MCF 10A (cell line): ENCODE data around the gene RNU6-9. TPM values are rescaled to one million over a fixed set of nuclear protein-coding genes. Genes with fewer than 3 reads are reported as not detected.
A peak's percentile ranks its signal among the peaks of the same experiment; 100 is the strongest.

Source experiments
- BruUV-seq: library from RNA; stranded (reverse); fragments of 400-500 nt; replicated peaks from 2 replicates; lab custom pipeline; 2021; lab: Mats Ljungman, UMichigan
- CTCF ChIA-PET: fragments of 300-600 bp; sonication (Branson Sonifier 250); formaldehyde crosslinking; extraction: SDS; loops from one replicate; lab custom pipeline; 2021; ENCODE audit warnings: antibody characterized with exemption, inconsistent platforms; lab: Yijun Ruan, JAX
- POLR2A ChIA-PET: fragments of 300-600, 350-650 bp; sonication (Branson Sonifier 250); formaldehyde crosslinking; extraction: SDS; loops from one replicate; lab custom pipeline; 2020; ENCODE audit warnings: antibody characterized with exemption, inconsistent platforms; lab: Yijun Ruan, JAX
- DNase-seq: peaks from one replicate; pipeline ENCODE4 v3.0.0-alpha.2; 2018; ENCODE audit not compliant: unreplicated experiment
- H3K27ac Mint-ChIP-seq: one replicate; pipeline ENCODE4 v1.8.0; 2022; ENCODE audit warnings: mild to moderate bottlenecking, low read depth, mixed read lengths; ENCODE audit not compliant: unreplicated experiment
- H3K27me3 Mint-ChIP-seq: one replicate; pipeline ENCODE4 v1.8.0; 2022; ENCODE audit warnings: mixed read lengths; ENCODE audit not compliant: insufficient read depth, unreplicated experiment
- H3K36me3 Mint-ChIP-seq: one replicate; pipeline ENCODE4 v1.8.0; 2022; ENCODE audit warnings: mild to moderate bottlenecking, moderate library complexity, mixed read lengths; ENCODE audit not compliant: insufficient read depth, unreplicated experiment
- H3K4me1 Mint-ChIP-seq: one replicate; pipeline ENCODE4 v1.8.0; 2022; ENCODE audit warnings: mixed read lengths; ENCODE audit not compliant: insufficient read depth, unreplicated experiment
- H3K4me3 Mint-ChIP-seq: one replicate; pipeline ENCODE4 v1.8.0; 2022; ENCODE audit warnings: mild to moderate bottlenecking, moderate library complexity, mixed read lengths; ENCODE audit not compliant: unreplicated experiment
- H3K9me3 Mint-ChIP-seq: one replicate; pipeline ENCODE4 v1.8.0; 2022; ENCODE audit warnings: mixed read lengths; ENCODE audit not compliant: unreplicated experiment
- CTCF ChIP-seq: fragments of 200-600 bp; IDR thresholded peaks from one replicate; pipeline ENCODE4 v1.8.0; 2022; ENCODE audit warnings: antibody characterized with exemption, mild to moderate bottlenecking; ENCODE audit not compliant: unreplicated experiment
- intact Hi-C: fragments of 100-400 bp; cut with micrococcal nuclease; formaldehyde crosslinking; loops from 2 replicates; pipeline ENCODE4 v1.14.1; 2022
- total RNA-seq: library from RNA; stranded (reverse); gene quantifications from 2 replicates; pipeline ENCODE4 v1.2.3, GENCODE V29; 2022

RNU6-9 gene
- total RNA-seq, 1 experiment from 2014 or later = not detected

GRCh38 chr19:940591-941291 is 47.5 kb downstream of the RNU6-9 start:
- TF ChIP-seq CTCF = no peak
- Mint-ChIP-seq H3K4me1 (peaks cover 23% of the 10 kb centered on the region), H3K27me3 (no peaks in the 10 kb centered on the region), H3K27ac (no peak overlapping the region), H3K36me3 (peaks cover 21% of the 10 kb centered on the region), H3K4me3 (peak overlapping the region; percentile 66), H3K9me3 (no peaks in the 10 kb centered on the region)
- peak; percentile 85 for DNase-seq
- intact Hi-C loops = loop anchor here (2.0 kb wide), 1 partner anchor 18 kb away; no protein-coding TSS in a partner anchor
- ChIA-PET CTCF (interaction anchor here (3.0 kb wide), 1 partner anchor 29 kb away, joined by 9 read pairs; no protein-coding TSS in a partner anchor), POLR2A (interaction anchor here (0.6 to 0.7 kb wide), 2 partner anchors 56 to 244 kb away, joined by 3 to 5 read pairs; no protein-coding TSS in a partner anchor)
- no TSS peak for BruUV-seq

DNA sequence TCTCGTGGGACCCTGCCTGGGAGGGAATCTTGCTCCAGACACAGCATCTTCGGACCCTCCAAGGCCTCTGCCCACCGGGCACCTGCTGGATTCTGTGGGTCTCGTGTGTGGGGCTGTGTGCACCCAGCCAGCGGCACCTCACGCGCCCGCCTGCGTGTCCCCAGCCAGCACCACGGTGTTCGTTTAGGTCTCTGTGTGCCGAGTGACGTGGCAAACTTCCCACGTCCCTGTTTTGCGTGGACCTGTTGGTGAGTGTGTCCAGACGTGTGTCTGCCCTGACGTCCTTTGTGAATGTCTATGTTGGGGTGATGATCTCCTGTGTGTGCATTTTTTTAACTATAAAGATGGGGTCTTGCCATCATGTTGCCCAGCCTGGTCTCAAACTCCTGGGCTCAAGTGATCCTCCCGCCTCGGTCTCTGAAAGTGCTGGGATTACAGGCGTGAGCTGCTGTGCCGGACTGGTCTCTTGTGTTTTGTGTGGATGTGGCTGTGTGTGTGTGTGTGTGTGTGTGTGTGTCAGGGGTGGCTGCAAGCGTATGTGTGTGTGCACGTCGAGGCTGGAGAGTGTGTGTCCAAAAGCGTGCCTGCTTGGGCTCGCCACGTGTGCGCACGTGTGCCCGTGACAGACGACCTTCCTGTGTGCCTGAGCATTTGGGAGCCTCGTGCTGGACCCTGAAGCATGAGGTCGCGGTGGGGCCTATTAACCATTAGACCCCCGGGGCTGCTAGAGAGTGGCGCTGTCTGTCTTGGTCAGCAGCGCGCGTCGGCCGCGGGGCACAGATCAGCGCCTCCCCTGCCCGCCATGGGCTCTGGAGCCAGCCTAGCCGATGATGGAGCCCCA is 48.2 kb downstream of the RNU6-9 start:
- H3K36me3 Mint-ChIP-seq = peaks cover 24% of the 10 kb centered on the region

GRCh38 chr19:942133-942645 is 48.9 kb downstream of the RNU6-9 start:
- Mint-ChIP-seq H3K9me3 (no peaks in the 10 kb centered on the region), H3K27ac (no peak overlapping the region), H3K36me3 (peaks cover 20% of the 10 kb centered on the region), H3K27me3 (no peaks in the 10 kb centered on the region), H3K4me1 (peaks cover 23% of the 10 kb centered on the region), H3K4me3 (no peak overlapping the region)
- no peak for TF ChIP-seq CTCF
- ChIA-PET CTCF (interaction anchor here (1.0 kb wide), 1 partner anchor 40 kb away, joined by 3 read pairs; no protein-coding TSS in a partner anchor), POLR2A (no interaction called here)
- intact Hi-C loops = no loop called here
- no TSS peak for BruUV-seq
- DNase-seq = no peak

More for the DNA sequence above, 48.2 kb downstream of the RNU6-9 start:
- BruUV-seq = no TSS peak
- H3K27ac Mint-ChIP-seq = peak overlapping the region; percentile 31
- peak overlapping the region; percentile 66 for H3K4me3 Mint-ChIP-seq
- ChIA-PET CTCF (no interaction called here), POLR2A (no interaction called here)
- peaks cover 23% of the 10 kb centered on the region for H3K4me1 Mint-ChIP-seq
- intact Hi-C loops = loop anchor here (2.0 kb wide), 1 partner anchor 17 kb away; no protein-coding TSS in a partner anchor
- no peak for DNase-seq
- H3K27me3 Mint-ChIP-seq = no peaks in the 10 kb centered on the region
- H3K9me3 Mint-ChIP-seq = no peaks in the 10 kb centered on the region
- no peak for TF ChIP-seq CTCF

Other genes starting within 250 kb of the RNU6-9 start
- 53.9 and 68.0 TPM in 2 replicates for gene RNF126, start 230.3 kb upstream of the RNU6-9 start, total RNA-seq
- 172 and 183 TPM in 2 replicates for gene FSTL3, start 217.1 kb upstream of the RNU6-9 start, total RNA-seq
- gene PRSS57, start 198.0 kb upstream of the RNU6-9 start, total RNA-seq = not detected in 2 replicates
- gene PALM, start 184.5 kb upstream of the RNU6-9 start, total RNA-seq = 0.44 TPM in 1 of 2 replicates, not detected in the other
- 33.7 and 35.0 TPM in 2 replicates for gene MISP, start 142.4 kb upstream of the RNU6-9 start, total RNA-seq
- gene PTBP1, start 96.0 kb upstream of the RNU6-9 start, total RNA-seq = 348 and 431 TPM in 2 replicates
- gene PLPPR3, start 71.5 kb upstream of the RNU6-9 start, total RNA-seq = not detected in 2 replicates
- not detected in 2 replicates for gene AZU1, start 65.6 kb upstream of the RNU6-9 start, total RNA-seq
- not detected in 2 replicates for gene PRTN3, start 52.5 kb upstream of the RNU6-9 start, total RNA-seq
- not detected in 2 replicates for gene ELANE, start 41.2 kb upstream of the RNU6-9 start, total RNA-seq
- gene CFD, start 33.8 kb upstream of the RNU6-9 start, total RNA-seq = 0.88 and 1.1 TPM in 2 replicates
- 52.7 and 61.0 TPM in 2 replicates for gene MED16, start 297 bp upstream of the RNU6-9 start, total RNA-seq
- 65.7 and 73.6 TPM in 2 replicates for gene R3HDM4, start 19.7 kb downstream of the RNU6-9 start, total RNA-seq
- not detected in 2 replicates for gene KISS1R, start 23.8 kb downstream of the RNU6-9 start, total RNA-seq
- gene ARID3A, start 32.6 kb downstream of the RNU6-9 start, total RNA-seq = 10.2 and 13.1 TPM in 2 replicates
- gene WDR18, start 90.9 kb downstream of the RNU6-9 start, total RNA-seq = 81.9 and 96.7 TPM in 2 replicates
- gene GRIN3B, start 106.9 kb downstream of the RNU6-9 start, total RNA-seq = not detected in 2 replicates
- gene TMEM259, start 127.6 kb downstream of the RNU6-9 start, total RNA-seq = 130 and 146 TPM in 2 replicates
- gene RNU6-2, start 128.0 kb downstream of the RNU6-9 start, total RNA-seq = not detected in 2 replicates
- gene CNN2, start 133.1 kb downstream of the RNU6-9 start, total RNA-seq = 112 and 166 TPM in 2 replicates
- gene ABCA7, start 146.6 kb downstream of the RNU6-9 start, total RNA-seq = 10.3 and 18.2 TPM in 2 replicates
- gene ARHGAP45, start 173.7 kb downstream of the RNU6-9 start, total RNA-seq = 11.9 and 15.3 TPM in 2 replicates
- 184 and 201 TPM in 2 replicates for gene POLR2E, start 201.9 kb downstream of the RNU6-9 start, total RNA-seq
- 179 and 191 TPM in 2 replicates for gene GPX4, start 210.5 kb downstream of the RNU6-9 start, total RNA-seq